Right lobe of liver (tissue), 6 donors: ENCODE measurements around the gene GRID1. TPM values are rescaled to one million over a fixed set of nuclear protein-coding genes. Genes with fewer than 3 reads are reported as not detected.
A peak's percentile ranks its signal among the peaks of the same experiment; 100 is the strongest.

Source experiments
- ATAC-seq, 4 donors: fragments of 200-7000 bp; cut with Tn5 transposase; one replicate each; pipeline ENCODE4 v1.9.1; 2020; ENCODE audit warnings: mild to moderate bottlenecking in 4 of 4, moderate library complexity in 4 of 4
- DNase-seq, 3 donors: peaks; one replicate each; pipeline ENCODE4 v3.0.0-alpha.2; 2020
- H3K27ac ChIP-seq, 3 donors: fragments of 200-600 bp; one replicate each; pipeline ENCODE4 v1.8.0; 2022
- H3K27me3 ChIP-seq, 2 donors: fragments of 200-600 bp; one replicate each; pipeline ENCODE4 v1.8.0; 2022
- H3K36me3 ChIP-seq, 4 donors: fragments of 200-600 bp; sonication (generic) in 1 of 4; one replicate each; pipeline versions ENCODE4 v1.5.1 to v1.8.0; 2017 to 2022; ENCODE audit warnings: control low read depth in 1 of 4
- H3K4me1 ChIP-seq, 4 donors: fragments of 200-600 bp; sonication (generic) in 1 of 4; one replicate each; pipeline versions ENCODE4 v1.5.1 to v1.8.0; 2017 to 2022; ENCODE audit warnings: control low read depth in 1 of 4
- H3K4me3 ChIP-seq, 3 donors: fragments of 200-600 bp; one replicate each; pipeline ENCODE4 v1.8.0; 2022
- H3K9me3 ChIP-seq, 4 donors: fragments of 200-600 bp; sonication (generic) in 1 of 4; one replicate each; pipeline versions ENCODE4 v1.5.1 to v1.8.0; 2017 to 2022; ENCODE audit warnings: control low read depth in 1 of 4
- CTCF ChIP-seq, 4 donors: fragments of 200-600 bp in 3 of 4; fragments of 450-650 bp in 1 of 4; IDR thresholded peaks; one replicate each; pipeline versions ENCODE4 v1.5.1 to v1.8.0; 2016 to 2022; ENCODE audit warnings: antibody characterized with exemption in 4 of 4, mild to moderate bottlenecking in 2 of 4
- POLR2A ChIP-seq: fragments of 450-650 bp; IDR thresholded peaks from one replicate; pipeline ENCODE4 v1.6.1; 2017; ENCODE audit warnings: antibody characterized with exemption, mild to moderate bottlenecking
- WGBS: methylation state at CpG from one replicate; pipeline ENCODE4 v1.1.6; 2018; ENCODE audit warnings: low coverage, low lambda C conversion rate; ENCODE audit not compliant: insufficient coverage; ENCODE audit errors: missing lambda C conversion rate; 5-methylcytosine and 5-hydroxymethylcytosine counted together
- intact Hi-C, 2 donors: fragments of 100-400 bp; cut with DNase I; formaldehyde crosslinking; loops; one replicate each; pipeline versions ENCODE4 v1.11.2 to v1.14.1; 2022
- total RNA-seq, 6 experiments: library from RNA; depleted of rRNA in 2 of 6; stranded (reverse); fragments of >200 nt in 2 of 6; fragmentation: NEBNext Ultra II Directional in 3 of 6; extraction: Animal tissue kit (Norgen Biotek cat#: 25700) in 3 of 6; gene quantifications; one replicate each; pipeline versions ENCODE4 v1.1.0 to v1.2.4, GENCODE V29; 2016 to 2023
- donor health status: DM: no; HTN: yes; CAD: no.
- donor health status: DM: no; HTN: no; CAD: no.
- donor health status: DM: no; HTN: no; CAD: no.
- donor health status: DM: no; HTN: yes; CAD: no.
- donor health status: DM: no; HTN: yes; CAD: no.

Gene GRID1
- total RNA-seq, 6 experiments from 2014 or later, result 0.05 to 1.9 (median 0.81) TPM

- no peaks in the 10 kb centered on the region for H3K9me3 ChIP-seq
- H3K4me1 ChIP-seq, result no peaks in the 10 kb centered on the region
- H3K27me3 ChIP-seq, result no peaks in the 10 kb centered on the region
- H3K27ac ChIP-seq, result no peak overlapping the region
- intact Hi-C loops, result no loop called here
- no peaks in the 10 kb centered on the region for H3K36me3 ChIP-seq
- no CpG with 5 or more reads among the region's 6 CpGs for WGBS
- TF ChIP-seq POLR2A, result no peak
- no peak for TF ChIP-seq CTCF (IDR thresholded peaks at IDR 0.05)
- ATAC-seq (no peak), DNase-seq (no peak)
- no peak overlapping the region for H3K4me3 ChIP-seq
Observed at GRCh38 chr10:86062647-86063145, 303.9 kb downstream of the GRID1 start.

GRCh38 chr10:86062198-86062550 is 304.4 kb downstream of the GRID1 start:
- Histone ChIP-seq H3K9me3 (no peaks in the 10 kb centered on the region), H3K27me3 (no peaks in the 10 kb centered on the region), H3K4me3 (no peak overlapping the region), H3K27ac (no peak overlapping the region), H3K4me1 (no peaks in the 10 kb centered on the region), H3K36me3 (no peaks in the 10 kb centered on the region)
- 84% methylated on average over 2 of the region's 8 CpGs for WGBS
- ATAC-seq (no peak), DNase-seq (no peak)
- intact Hi-C loops, result no loop called here
- TF ChIP-seq CTCF (IDR thresholded peaks at IDR 0.05) (no peak), POLR2A (no peak)

- ATAC-seq (no peak), DNase-seq (no peak)
- TF ChIP-seq POLR2A (no peak), CTCF (IDR thresholded peaks at IDR 0.05) (no peak)
- 75% methylated on average over 7 of the region's 7 CpGs for WGBS
- H3K36me3 ChIP-seq, result no peaks in the 10 kb centered on the region
- H3K4me3 ChIP-seq, result no peak overlapping the region
- intact Hi-C loops, result no loop called here
- H3K27me3 ChIP-seq, result no peaks in the 10 kb centered on the region
- no peak overlapping the region for H3K27ac ChIP-seq
- no peaks in the 10 kb centered on the region for H3K9me3 ChIP-seq
- H3K4me1 ChIP-seq, result no peaks in the 10 kb centered on the region
Observed at GRCh38 chr10:86061278-86062197, 305.1 kb downstream of the GRID1 start.

GRCh38 chr10:86060386-86061277 is 306.0 kb downstream of the GRID1 start:
- Histone ChIP-seq H3K36me3 (no peaks in the 10 kb centered on the region), H3K27ac (no peak overlapping the region), H3K4me1 (no peaks in the 10 kb centered on the region), H3K9me3 (no peaks in the 10 kb centered on the region), H3K4me3 (no peak overlapping the region), H3K27me3 (no peaks in the 10 kb centered on the region)
- no peak for DNase-seq
- no peak for TF ChIP-seq POLR2A
- no peak for TF ChIP-seq CTCF (IDR thresholded peaks at IDR 0.05)
- WGBS, result no CpG with 5 or more reads among the region's 9 CpGs
- peak in 1 of 4 donors; percentile 10 for ATAC-seq
- intact Hi-C loops, result no loop called here
